Smooth muscle cell (in vitro differentiated cells): Measurements from ENCODE around the gene CA10. TPM values are rescaled to one million over a fixed set of nuclear protein-coding genes. Genes with fewer than 3 reads are reported as not detected.

ENCODE experiments used
- DNase-seq: peaks from one replicate; lab custom pipeline; 2025; ENCODE audit not compliant: unreplicated experiment; lab: John Stamatoyannopoulos, UW
- H2AFZ ChIP-seq: fragments of 200-600 bp; sonication (generic); 2 replicates; pipeline ENCODE4 v1.6.0; 2016; ENCODE audit warnings: antibody characterized with exemption, low read depth, mild to moderate bottlenecking
- H3F3A ChIP-seq: fragments of 200-600 bp; sonication (generic); 2 replicates; pipeline ENCODE4 v1.6.0; 2017; ENCODE audit warnings: antibody characterized with exemption, low read depth
- H3K27ac ChIP-seq: fragments of 200-600 bp; sonication (generic); 2 replicates; pipeline ENCODE4 v1.5.1; 2016; ENCODE audit warnings: low read depth, mild to moderate bottlenecking
- H3K27me3 ChIP-seq: fragments of 200-600 bp; sonication (generic); 2 replicates; pipeline ENCODE4 v1.6.1; 2016; ENCODE audit warnings: low read depth, mild to moderate bottlenecking
- H3K36me3 ChIP-seq: fragments of 200-600 bp; sonication (generic); 2 replicates; pipeline ENCODE4 v1.5.1; 2016; ENCODE audit warnings: low read depth
- H3K4me1 ChIP-seq: fragments of 200-600 bp; sonication (generic); 2 replicates; pipeline ENCODE4 v1.5.1; 2016; ENCODE audit warnings: low read depth
- H3K4me2 ChIP-seq: fragments of 200-600 bp; sonication (generic); 2 replicates; pipeline ENCODE4 v1.6.0; 2016; ENCODE audit warnings: mild to moderate bottlenecking
- H3K4me3 ChIP-seq: fragments of 200-600 bp; sonication (generic); 2 replicates; pipeline ENCODE4 v1.5.1; 2016; ENCODE audit warnings: mild to moderate bottlenecking
- H3K79me2 ChIP-seq: fragments of 200-600 bp; sonication (generic); 2 replicates; pipeline ENCODE4 v1.6.0; 2016; ENCODE audit warnings: low read depth, mild to moderate bottlenecking
- H3K9ac ChIP-seq: fragments of 200-600 bp; sonication (generic); 2 replicates; pipeline ENCODE4 v1.6.0; 2016; ENCODE audit warnings: low read depth
- H3K9me3 ChIP-seq: fragments of 200-600 bp; sonication (generic); replicated peaks from 2 replicates; pipeline ENCODE4 v1.5.1; 2016; ENCODE audit warnings: low read depth
- H4K20me1 ChIP-seq: fragments of 200-600 bp; sonication (generic); 2 replicates; pipeline ENCODE4 v1.6.0; 2016; ENCODE audit warnings: low read depth
- CTCF ChIP-seq: fragments of 200-600 bp; sonication (generic); IDR thresholded peaks from 2 replicates; pipeline ENCODE4 v1.5.1; 2017; ENCODE audit warnings: borderline replicate concordance, mild to moderate bottlenecking, antibody characterized with exemption; ENCODE audit not compliant: insufficient read depth, poor library complexity, severe bottlenecking
- whole genome bisulfite sequencing: methylation state at CpG from one replicate; pipeline ENCODE4 v1.1.7; 2016; ENCODE audit warnings: low lambda C conversion rate; 5-methylcytosine and 5-hydroxymethylcytosine counted together
- polyA plus RNA-seq: library from polyadenylated mRNA; unstranded; fragments of >200 nt; fragmentation: Nextera tagmentation; extraction: Ambion mirVana; gene quantifications from 2 replicates; pipeline ENCODE4 v1.2.1, GENCODE V29; 2016
- total RNA-seq: library from RNA; depleted of rRNA; stranded (reverse); fragments of >200 nt; gene quantifications from 2 replicates; pipeline ENCODE4 v1.2.3, GENCODE V29; 2014

The CA10 gene
- total and polyA plus RNA-seq, 2 experiments from 2014 or later = 0.54 TPM; not detected in 1

GRCh38 chr17:51759260-51759659 is 399.3 kb downstream of the CA10 start:
- H3K79me2 ChIP-seq = no peaks in the 10 kb centered on the region
- no peak for TF ChIP-seq CTCF
- H3K27me3 ChIP-seq = peaks cover 23% of the 10 kb centered on the region
- no peak overlapping the region for H3K27ac ChIP-seq
- no peak overlapping the region for H3K4me3 ChIP-seq
- 95% methylated on average over 1 of the region's 1 CpG for WGBS
- H3K9ac ChIP-seq = no peak overlapping the region
- H3K36me3 ChIP-seq = no peaks in the 10 kb centered on the region
- H4K20me1 ChIP-seq = no peaks in the 10 kb centered on the region
- DNase-seq = no peak
- no peaks in the 10 kb centered on the region for H3K4me1 ChIP-seq
- H3K9me3 ChIP-seq = no peaks in the 10 kb centered on the region
- H3F3A ChIP-seq = no peaks in the 10 kb centered on the region
- H2AFZ ChIP-seq = no peak overlapping the region
- no peak overlapping the region for H3K4me2 ChIP-seq

- H3K36me3 ChIP-seq = no peaks in the 10 kb centered on the region
- H4K20me1 ChIP-seq = no peaks in the 10 kb centered on the region
- H3K4me3 ChIP-seq = no peak overlapping the region
- no peak for DNase-seq
- no peaks in the 10 kb centered on the region for H3K4me1 ChIP-seq
- TF ChIP-seq CTCF = no peak
- H3K27me3 ChIP-seq = no peaks in the 10 kb centered on the region
- H2AFZ ChIP-seq = no peak overlapping the region
- H3K27ac ChIP-seq = no peak overlapping the region
- 84% methylated on average over 1 of the region's 1 CpG for WGBS
- H3K79me2 ChIP-seq = no peaks in the 10 kb centered on the region
- H3K9me3 ChIP-seq = no peaks in the 10 kb centered on the region
- H3K9ac ChIP-seq = no peak overlapping the region
- no peak overlapping the region for H3K4me2 ChIP-seq
- H3F3A ChIP-seq = no peaks in the 10 kb centered on the region
Observed at GRCh38 chr17:51751072-51751471, 407.4 kb downstream of the CA10 start.

- H3K4me3 ChIP-seq = no peak overlapping the region
- 78% methylated on average over 9 of the region's 9 CpGs for WGBS
- H3K79me2 ChIP-seq = no peaks in the 10 kb centered on the region
- H4K20me1 ChIP-seq = no peaks in the 10 kb centered on the region
- no peak overlapping the region for H3K9ac ChIP-seq
- DNase-seq = no peak
- H2AFZ ChIP-seq = no peak overlapping the region
- H3K36me3 ChIP-seq = no peaks in the 10 kb centered on the region
- no peaks in the 10 kb centered on the region for H3K9me3 ChIP-seq
- no peaks in the 10 kb centered on the region for H3K4me1 ChIP-seq
- H3F3A ChIP-seq = no peaks in the 10 kb centered on the region
- no peak overlapping the region for H3K27ac ChIP-seq
- H3K27me3 ChIP-seq = no peaks in the 10 kb centered on the region
- no peak overlapping the region for H3K4me2 ChIP-seq
- no peak for TF ChIP-seq CTCF
Observed at GRCh38 chr17:51748749-51749604, 409.5 kb downstream of the CA10 start.

- Histone ChIP-seq H3K4me1 (no peaks in the 10 kb centered on the region), H3K4me2 (no peak overlapping the region), H3K27me3 (no peaks in the 10 kb centered on the region), H3K9ac (no peak overlapping the region), H2AFZ (no peak overlapping the region), H3K4me3 (no peak overlapping the region), H3K27ac (no peak overlapping the region), H3F3A (no peaks in the 10 kb centered on the region), H3K79me2 (no peaks in the 10 kb centered on the region), H3K9me3 (no peaks in the 10 kb centered on the region), H4K20me1 (no peaks in the 10 kb centered on the region), H3K36me3 (no peaks in the 10 kb centered on the region)
- TF ChIP-seq CTCF = no peak
- DNase-seq = no peak
Observed at GRCh38 chr17:51746421-51746820, 412.1 kb downstream of the CA10 start.
